GM19395 (cell line): ENCODE data around the gene LRRC37A.
"Not testable (repeated sequence)": the region's sequence is repeated elsewhere in the genome, so short reads cannot be mapped to it uniquely, and the experiment has no call there.

Experiments used
- ATAC-seq: cut with Tn5 transposase; IDR thresholded peaks from one replicate; pipeline ENCODE4 v1.9.1; 2021; ENCODE audit warnings: mild to moderate bottlenecking, moderate library complexity; ENCODE audit not compliant: unreplicated experiment

The LRRC37A gene

GRCh38 chr17:46286764-46287221 is 8.1 kb upstream of the LRRC37A start:
- not testable (repeated sequence) for ATAC-seq

- not testable (repeated sequence) for ATAC-seq
Measured at GRCh38 chr17:46287587-46287986, 7.3 kb upstream of the LRRC37A start.

GRCh38 chr17:46290906-46291546 is 3.9 kb upstream of the LRRC37A start:
- ATAC-seq, result peak; percentile 94

- peak; percentile 8 for ATAC-seq
Measured at GRCh38 chr17:46291618-46292017, 3.3 kb upstream of the LRRC37A start.

- ATAC-seq, result not testable (repeated sequence)
Measured at GRCh38 chr17:46341220-46341619, 46.3 kb downstream of the LRRC37A start.

DNA sequence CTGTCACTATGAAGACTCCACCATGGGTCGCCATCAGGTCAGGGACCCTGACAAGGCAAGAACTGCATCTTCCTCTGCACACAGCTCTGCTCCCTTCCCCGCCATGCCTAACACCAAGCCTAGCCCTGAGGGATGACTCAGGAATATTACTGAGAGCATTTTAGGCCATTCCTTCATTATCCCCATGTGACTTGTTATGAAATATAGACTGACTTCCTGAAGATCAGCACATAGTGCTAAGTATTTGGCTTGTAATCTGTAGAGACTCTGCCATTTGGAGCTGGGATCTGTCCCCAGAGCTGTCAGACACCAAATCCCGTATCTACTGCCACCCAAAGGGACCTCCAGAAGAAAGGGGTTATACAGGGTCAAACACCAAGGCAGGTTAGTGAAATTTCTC is 47.2 kb downstream of the LRRC37A start:
- not testable (repeated sequence) for ATAC-seq

GRCh38 chr17:46348345-46348744 is 53.4 kb downstream of the LRRC37A start:
- ATAC-seq, result not testable (repeated sequence)

DNA sequence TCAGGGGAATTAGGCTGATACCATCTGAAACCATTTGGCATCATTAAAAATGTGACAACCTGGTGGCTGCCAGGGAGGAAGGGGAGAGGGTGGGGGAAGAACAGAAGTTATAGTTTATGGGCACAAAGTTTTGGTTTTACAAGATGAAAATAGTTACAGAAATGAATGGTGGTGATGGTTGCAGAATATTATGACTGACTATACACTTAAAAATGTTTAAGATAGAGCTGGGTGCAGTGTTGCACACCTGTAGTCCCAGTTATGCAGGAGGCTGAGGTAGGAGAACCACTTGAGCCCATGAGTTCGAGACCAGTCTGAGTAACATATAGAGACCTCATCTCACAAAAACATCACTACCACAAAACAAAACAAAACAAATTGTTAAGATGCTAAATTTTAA is 54.1 kb downstream of the LRRC37A start:
- ATAC-seq, result not testable (repeated sequence)

DNA sequence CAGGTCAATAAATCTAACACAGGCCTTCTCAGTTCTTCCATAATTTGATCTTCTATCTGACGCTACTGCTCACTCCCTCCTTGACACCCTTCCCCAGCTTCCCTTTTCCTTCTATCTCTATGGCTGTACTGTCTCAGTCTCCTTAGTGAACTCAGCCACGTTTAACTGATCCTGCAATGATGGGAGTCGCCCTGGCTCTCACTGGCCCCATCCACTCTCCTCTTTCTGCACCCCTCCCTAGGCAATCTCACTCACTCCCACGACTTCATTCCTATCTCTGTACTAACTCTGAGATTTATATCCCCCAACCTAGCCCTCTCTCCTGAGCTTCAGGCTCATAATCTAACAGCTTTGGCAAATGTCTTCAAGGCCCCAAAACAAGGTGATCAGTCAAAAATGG is 58.9 kb downstream of the LRRC37A start:
- ATAC-seq, result not testable (repeated sequence)

GRCh38 chr17:46361145-46361735 is 66.3 kb downstream of the LRRC37A start:
- peak; percentile 53 for ATAC-seq

GRCh38 chr17:46361755-46362154 is 66.8 kb downstream of the LRRC37A start, which contains the start of gene ARL17B:
TSS of gene ARL17B (minus strand) at chr17:46361766. CDS start at chr17:46358397, 3,369 bp downstream.
- ATAC-seq, result peak; percentile 91

DNA sequence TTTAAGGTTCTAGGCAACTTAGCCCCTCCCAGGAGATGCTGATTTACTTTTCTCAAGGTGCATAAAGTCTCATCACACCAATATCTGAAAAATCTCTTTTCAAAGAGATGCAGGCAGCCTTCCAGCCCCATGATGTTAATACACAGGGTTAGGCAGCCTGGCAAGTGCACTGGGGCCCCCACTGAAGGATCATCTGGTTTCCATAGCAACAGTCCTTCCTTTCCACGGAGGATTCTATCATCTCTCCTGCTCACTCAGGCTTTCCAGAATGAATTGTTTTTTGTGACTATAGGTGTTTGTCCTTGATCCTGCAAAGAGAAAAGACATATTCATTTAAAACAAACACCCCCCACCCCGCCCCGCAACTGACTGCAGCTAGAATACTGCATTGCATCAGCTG is 72.6 kb downstream of the LRRC37A start:
- not testable (repeated sequence) for ATAC-seq

DNA sequence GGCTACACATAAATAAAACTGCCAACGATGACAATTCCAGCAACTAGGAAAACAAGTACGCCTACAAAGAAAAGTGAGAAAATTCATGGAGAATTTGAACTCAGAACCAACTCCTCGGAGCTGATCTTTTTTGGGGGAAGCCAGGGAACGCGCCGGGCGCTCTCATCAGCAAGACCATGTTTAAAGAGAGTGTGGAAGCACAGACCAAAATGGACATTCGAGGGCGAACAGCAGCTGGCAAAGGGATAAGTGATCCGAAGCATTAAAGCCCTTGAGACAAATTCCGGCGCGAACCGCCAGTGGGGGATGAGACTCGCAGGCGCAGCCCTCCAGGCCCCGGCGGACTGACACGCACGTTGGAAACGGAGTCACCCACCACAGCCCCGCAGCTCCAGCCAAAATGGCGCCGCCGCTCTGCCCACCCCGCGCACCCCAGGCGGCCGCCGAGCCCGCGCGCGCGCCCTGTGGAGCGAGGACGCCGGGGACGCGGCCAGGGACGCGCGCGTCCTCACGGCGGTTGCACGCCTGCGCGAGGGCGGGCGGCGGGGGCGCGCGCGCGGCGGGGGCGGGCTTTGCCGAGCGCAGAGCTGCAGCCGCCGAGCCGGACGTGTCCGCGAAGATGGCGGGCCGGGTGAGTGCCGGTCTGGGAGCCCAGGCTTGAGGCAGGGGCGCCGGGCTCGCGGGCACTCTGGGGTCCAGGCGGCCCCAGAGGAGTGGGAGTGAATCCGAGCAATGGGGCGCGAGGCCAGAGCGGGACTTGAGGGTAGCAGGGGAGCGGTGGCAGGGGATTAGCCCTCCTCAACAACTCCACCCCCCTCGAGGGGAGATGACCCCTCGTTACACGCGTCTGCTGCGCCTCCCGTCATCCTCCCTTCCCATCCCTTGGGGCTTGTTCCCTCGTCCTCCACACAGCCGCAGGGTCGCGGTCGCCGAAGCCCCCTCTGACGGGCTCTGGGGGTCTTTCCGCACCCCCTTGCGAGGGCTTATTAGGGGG is 77.6 kb downstream of the LRRC37A start:
- ATAC-seq, result peak; percentile 63

DNA sequence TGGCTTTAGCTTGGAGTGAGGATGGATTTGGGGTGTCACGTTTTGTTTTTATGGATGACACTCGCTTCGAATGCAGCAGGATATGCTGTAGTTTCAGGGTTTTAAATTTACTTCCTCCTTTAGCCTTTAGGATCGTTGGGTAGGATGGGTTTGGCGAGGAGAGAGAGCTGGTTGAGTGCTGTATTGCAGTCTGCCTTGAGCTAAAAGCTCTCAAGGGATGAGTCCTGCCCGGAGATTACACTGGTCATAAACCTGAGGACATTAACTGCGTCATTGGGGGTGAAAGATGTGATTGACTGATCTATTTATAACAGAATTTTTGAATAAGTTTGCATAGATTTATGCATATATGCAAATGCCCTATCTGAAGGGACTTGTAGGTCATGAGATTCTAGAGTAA is 78.5 kb downstream of the LRRC37A start:
- peak; percentile 37 for ATAC-seq

DNA sequence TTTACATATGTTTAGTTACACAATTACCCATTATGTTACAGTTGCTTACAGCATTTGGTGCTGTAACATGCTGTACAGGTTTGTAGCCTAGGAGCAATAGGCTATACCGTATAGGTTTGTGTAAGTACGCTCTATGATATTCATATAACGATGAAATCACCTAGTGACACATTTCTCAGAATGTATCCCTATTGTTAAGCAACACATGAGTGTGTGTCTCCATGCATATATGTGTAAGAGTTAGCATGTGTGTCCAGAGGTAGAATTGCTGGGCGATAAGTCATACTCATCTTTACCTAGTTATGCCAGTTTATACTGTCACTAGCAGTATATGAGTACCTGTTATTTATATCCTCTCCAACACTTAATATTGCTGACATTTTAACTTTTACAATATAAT is 88.2 kb downstream of the LRRC37A start:
- not testable (repeated sequence) for ATAC-seq

- peak; percentile 71 for ATAC-seq
Measured at GRCh38 chr17:46385491-46385890, 90.6 kb downstream of the LRRC37A start.
